ENCODE measurements around the gene CYP2A6.
A peak's percentile ranks its signal among the peaks of the same experiment; 100 is the strongest.

The CYP2A6 gene

DNA sequence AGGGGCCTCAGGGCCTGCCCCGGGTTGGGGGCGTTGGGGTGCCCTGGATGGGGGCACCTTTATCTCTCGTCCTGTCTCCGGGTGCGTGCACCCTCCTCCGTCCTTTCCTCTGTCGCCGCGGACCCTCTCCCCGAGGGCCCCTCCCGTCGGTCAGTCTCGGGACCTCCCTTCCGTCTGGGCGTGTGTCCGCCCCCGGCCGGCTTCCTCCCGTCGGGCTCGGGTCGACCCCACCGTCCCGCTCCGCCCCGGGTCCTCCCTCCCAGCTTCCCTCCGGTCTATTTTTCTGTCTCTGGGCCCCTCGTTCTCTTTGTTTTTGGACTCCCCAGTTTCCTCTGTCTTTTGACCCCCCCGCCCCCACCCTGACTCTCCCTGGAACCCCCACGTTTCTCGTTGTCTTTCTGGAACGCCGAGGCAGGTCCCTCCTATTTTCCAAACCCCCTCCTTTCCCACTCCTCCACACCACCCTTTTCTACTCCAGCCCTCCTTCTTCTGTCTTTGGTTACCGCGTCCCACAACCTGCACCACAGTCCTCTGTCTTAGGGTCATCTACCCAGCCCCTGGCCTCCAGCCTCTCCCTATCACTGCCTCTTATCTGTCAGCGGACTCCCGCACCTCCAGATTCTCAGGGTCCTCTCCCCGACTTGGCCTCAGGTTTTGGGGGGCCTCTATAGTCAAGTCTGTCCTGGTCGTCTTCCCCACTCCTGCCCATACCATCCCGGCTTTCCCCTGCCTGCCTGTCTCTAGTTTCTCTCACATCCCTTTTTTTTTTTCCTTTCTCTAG lies 50.5 kb downstream of the CYP2A6 start:
- DNase-seq: peak; percentile 58
- TF ChIP-seq, protein P1, sequence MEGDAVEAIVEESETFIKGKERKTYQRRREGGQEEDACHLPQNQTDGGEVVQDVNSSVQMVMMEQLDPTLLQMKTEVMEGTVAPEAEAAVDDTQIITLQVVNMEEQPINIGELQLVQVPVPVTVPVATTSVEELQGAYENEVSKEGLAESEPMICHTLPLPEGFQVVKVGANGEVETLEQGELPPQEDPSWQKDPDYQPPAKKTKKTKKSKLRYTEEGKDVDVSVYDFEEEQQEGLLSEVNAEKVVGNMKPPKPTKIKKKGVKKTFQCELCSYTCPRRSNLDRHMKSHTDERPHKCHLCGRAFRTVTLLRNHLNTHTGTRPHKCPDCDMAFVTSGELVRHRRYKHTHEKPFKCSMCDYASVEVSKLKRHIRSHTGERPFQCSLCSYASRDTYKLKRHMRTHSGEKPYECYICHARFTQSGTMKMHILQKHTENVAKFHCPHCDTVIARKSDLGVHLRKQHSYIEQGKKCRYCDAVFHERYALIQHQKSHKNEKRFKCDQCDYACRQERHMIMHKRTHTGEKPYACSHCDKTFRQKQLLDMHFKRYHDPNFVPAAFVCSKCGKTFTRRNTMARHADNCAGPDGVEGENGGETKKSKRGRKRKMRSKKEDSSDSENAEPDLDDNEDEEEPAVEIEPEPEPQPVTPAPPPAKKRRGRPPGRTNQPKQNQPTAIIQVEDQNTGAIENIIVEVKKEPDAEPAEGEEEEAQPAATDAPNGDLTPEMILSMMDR (IDR thresholded peaks at IDR 0.05): no peak
- Mint-ChIP-seq H3K27ac (peak overlapping the region; percentile 98), H3K9me3 (no peaks in the 10 kb centered on the region), H3K27me3 (ENCODE audit: low read depth, poor library complexity) (no peaks in the 10 kb centered on the region), H3K4me3 (peak overlapping the region; percentile 97), H3K36me3 (ENCODE audit: low read depth) (peaks cover 9% of the 10 kb centered on the region), H3K4me1 (peaks cover 53% of the 10 kb centered on the region)

DNA sequence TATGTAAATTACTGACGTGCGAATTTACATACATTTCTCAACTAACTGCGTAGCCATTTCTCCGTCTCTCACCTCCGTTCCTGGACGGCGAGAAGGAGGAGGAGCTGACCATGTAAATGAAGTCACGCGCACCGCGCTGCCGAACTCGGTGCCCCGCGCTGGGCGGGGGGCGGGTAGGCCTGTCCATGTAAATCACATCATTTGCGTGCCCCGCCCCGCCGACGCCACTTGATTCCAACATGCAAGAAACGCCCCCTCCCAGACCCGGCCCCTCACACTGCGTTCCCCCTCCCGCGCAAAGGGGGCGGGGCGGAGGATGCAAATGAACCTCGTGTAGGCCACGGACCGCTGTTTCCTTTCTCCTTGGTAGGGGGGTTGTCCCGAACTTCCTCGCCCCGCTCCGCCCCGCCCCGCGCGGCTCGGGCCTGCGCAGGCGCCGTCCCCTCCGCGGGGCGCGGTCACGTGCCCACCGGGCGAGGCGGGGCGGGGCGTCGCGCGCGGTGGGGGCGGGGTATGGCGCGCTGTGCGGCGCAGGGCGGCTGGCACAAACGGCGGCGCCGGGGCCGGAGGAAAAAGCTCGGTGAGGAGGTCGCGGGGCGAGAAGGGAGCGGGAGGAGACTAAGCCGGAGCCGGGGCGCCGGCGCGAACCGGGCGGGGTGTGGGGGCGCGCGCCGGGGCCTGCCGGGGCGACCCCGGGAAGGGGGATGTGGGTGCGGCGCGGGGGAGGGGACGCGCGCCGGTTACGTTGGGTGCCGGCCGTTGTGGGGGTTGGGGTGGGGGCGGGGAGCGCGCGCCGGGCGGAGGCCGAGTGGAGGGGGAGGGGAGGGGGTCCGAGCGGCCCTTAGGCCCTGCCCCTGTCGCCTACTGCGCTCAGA lies 51.3 kb downstream of the CYP2A6 start, which contains the start of gene EGLN2:
Gene EGLN2, plus strand, starts transcription at position 509 of the 875 bp plus-strand sequence. CDS start 1,382 bp downstream, outside the sequence.
- H3K27me3 Mint-ChIP-seq (ENCODE audit: low read depth, poor library complexity): no peaks in the 10 kb centered on the region
- H3K4me1 Mint-ChIP-seq: peaks cover 45% of the 10 kb centered on the region
- peak; percentile 100 for DNase-seq
- no peaks in the 10 kb centered on the region for H3K9me3 Mint-ChIP-seq
- peaks cover 9% of the 10 kb centered on the region for H3K36me3 Mint-ChIP-seq (ENCODE audit: low read depth)
- H3K4me3 Mint-ChIP-seq: peak within 1 kb of the TSS; percentile 97
- H3K27ac Mint-ChIP-seq: peak within 1 kb of the TSS; percentile 98
- TF ChIP-seq, protein P1 (IDR thresholded peaks at IDR 0.05): no peak

DNA sequence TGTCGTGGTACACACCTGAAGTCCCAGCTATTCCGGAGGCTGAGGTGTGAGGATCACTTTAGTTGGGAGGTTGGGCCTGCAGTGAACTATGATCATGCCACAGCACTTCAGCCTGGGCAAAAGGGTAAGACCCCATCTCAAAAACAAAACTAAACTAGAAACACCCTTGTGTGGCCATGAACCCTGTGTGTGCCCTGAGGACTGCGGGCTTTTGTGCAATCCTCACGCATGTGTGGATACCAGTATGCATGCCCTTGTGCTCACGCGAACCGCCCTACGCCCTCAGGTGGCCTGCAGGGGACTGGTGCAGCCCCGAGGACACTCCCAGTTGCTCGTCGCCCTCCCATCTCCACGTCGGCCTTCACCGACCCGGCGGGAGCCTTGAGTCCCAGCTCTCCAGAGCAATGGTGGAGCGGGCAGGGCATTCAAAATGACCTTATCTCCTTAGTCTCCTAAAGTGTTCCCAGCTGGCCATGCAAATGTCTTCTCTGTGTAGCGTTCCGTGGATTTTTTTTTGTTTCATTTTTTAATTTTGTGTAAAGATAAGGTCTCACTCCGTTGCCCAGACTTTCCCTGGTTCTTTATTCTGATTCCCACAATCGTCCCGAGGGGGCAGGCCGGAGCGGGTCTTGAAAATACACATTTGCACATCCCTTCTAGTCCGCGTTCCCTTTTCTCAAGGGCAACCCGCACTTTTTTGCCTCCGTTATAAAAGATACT lies 52.1 kb downstream of the CYP2A6 start:
- H3K9me3 Mint-ChIP-seq: no peaks in the 10 kb centered on the region

DNA sequence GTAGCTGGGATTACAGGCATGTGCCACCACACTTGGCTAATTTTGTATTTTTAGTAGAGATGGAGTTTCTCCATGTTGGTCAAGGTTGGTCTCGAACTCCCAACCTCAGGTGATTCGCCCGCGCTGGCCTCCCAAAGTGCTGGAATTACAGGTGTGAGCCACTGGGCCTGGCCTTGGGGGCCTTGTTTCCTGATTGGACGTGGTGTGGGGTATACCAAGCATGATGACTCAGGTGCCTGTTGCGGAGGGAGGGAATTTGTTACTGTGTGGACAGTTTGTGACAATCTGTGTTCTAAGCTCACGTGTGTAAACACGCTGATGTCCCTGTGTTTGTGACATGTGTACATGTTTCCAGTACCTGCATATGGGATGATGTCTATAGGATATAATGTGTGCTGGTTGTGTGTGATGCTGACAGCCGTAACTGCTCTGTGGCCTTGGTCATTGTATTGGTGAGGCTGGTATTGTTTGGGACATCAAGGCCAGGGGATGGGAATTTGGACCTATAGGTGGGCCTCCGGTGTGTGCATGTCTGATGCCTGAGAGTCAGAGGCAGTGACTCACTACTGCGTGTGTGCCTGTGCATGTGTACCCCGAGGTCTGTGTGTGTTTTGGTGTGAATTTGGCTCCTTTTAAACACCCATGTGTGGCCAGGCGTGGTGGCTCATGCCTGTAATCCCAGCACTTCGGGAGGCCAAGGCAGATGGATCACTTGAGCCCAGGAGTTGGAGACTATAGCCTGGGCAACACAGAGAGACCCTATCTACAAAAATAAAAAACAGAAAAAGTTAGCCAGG lies 52.9 kb downstream of the CYP2A6 start:
- Mint-ChIP-seq H3K4me3 (peak overlapping the region; percentile 92), H3K27me3 (ENCODE audit: low read depth, poor library complexity) (no peaks in the 10 kb centered on the region), H3K36me3 (ENCODE audit: low read depth) (peaks cover 6% of the 10 kb centered on the region), H3K4me1 (peaks cover 29% of the 10 kb centered on the region), H3K27ac (no peak overlapping the region), H3K9me3 (no peaks in the 10 kb centered on the region)
- TF ChIP-seq, protein P1 (IDR thresholded peaks at IDR 0.05): no peak
- DNase-seq: no peak

More for the DNA sequence above, 52.1 kb downstream of the CYP2A6 start:
- Mint-ChIP-seq H3K4me3 (peak overlapping the region; percentile 92), H3K36me3 (ENCODE audit: low read depth) (peaks cover 9% of the 10 kb centered on the region), H3K27ac (peak overlapping the region; percentile 96), H3K27me3 (ENCODE audit: low read depth, poor library complexity) (no peaks in the 10 kb centered on the region), H3K4me1 (peaks cover 37% of the 10 kb centered on the region)
- TF ChIP-seq, protein P1 (IDR thresholded peaks at IDR 0.05): no peak
- DNase-seq: peak; percentile 67
